T-helper 22 cell (primary cell): ENCODE measurements around the gene NEURL2.

Experiments
- DNase-seq: peaks from one replicate; pipeline ENCODE4 v3.0.0-alpha.2; 2020; ENCODE audit warnings: low read depth

Gene NEURL2

GRCh38 chr20:45873409-45874103 is 17.5 kb downstream of the NEURL2 start:
- DNase-seq, result no peak

DNA sequence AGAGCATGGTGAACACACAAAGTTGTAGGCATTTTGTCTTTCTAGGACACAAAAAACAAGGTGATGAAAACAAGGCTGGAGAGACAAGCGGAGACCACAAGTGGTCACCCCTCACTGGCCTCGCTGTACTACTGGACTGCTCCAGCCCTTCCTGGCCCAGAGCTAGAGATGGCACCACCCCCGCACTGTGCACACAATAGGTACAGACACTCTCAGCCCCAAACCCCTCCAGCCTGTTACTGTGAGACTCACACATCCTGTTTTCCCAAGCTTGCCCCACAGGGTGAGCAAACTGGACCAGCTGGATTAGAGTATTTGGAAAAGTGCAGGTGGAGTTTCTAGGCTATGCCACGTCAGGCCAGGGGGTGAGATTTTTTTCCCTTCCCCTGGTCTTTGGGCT is 18.4 kb downstream of the NEURL2 start:
- DNase-seq, result no peak

DNA sequence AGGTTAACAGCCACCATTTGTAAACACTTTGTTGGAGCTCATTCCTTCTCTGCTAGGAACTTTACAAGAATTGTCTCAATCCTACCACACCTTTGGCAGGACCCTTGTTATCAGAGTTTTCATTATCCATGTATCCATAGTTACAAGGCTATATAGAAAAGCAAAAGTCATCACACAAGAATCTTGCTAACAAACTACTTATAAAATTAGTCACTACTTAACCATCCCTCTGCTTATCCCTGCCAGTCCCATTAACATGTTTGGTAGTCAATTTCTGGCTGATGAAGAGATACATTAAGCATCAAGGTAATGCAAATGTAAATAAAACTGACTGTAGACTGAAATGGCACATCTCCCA is 23.2 kb downstream of the NEURL2 start:
- DNase-seq, result no peak

GRCh38 chr20:45867136-45867818 is 23.7 kb downstream of the NEURL2 start:
- no peak for DNase-seq

- DNase-seq, result no peak
Measured at GRCh38 chr20:45866454-45866853, 24.6 kb downstream of the NEURL2 start.

GRCh38 chr20:45863543-45864470 is 27.2 kb downstream of the NEURL2 start:
- no peak for DNase-seq

GRCh38 chr20:45861221-45862075 is 29.6 kb downstream of the NEURL2 start:
- DNase-seq, result no peak

DNA sequence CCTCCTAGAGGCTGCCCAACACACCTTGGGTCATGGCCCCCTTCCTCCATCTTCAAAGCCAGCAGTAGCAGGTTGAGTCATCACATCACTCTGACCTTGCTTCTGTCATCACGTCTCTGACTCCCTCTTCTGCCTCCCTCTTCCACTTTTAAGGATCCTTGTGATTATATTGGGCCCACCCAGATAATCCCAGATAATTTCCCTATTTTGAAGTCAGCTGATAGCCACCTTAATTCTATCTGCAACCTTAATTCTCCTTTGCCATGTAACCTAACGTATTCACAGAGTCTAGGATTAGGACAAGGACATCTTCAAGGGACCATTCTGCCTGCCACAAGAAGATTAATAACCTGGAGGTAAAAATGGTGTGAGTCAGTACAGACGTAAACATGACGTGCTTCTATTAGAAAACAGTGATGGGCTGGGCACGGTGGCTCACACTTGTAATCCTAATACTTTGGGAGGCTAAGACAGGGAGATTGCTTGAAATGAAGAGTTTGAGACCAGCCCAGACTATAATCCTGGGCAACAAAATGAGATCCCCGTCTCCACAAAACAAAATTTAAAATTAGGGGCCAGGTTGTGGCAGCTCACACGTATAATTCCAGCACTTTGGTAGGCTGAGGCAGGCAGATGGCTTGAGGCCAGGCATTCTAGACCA is 30.3 kb downstream of the NEURL2 start:
- DNase-seq, result no peak

- no peak for DNase-seq
Measured at GRCh38 chr20:45859916-45860315, 31.1 kb downstream of the NEURL2 start.

DNA sequence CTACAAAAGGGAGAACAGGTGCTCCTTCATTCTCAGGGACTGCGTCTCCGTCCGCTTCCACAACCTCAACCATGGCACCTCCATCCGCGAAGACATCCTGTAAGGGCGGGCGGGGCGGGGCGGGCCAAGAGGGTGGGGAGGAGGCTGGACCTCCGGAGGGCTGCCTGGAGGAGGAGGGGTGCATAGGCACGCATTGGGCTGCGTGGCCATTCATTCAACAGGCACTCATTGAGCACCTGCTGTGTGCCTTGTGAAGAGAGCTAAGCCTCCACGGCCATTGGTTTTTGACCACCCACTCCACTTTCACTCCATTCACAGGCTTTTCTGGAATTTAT is 33.2 kb downstream of the NEURL2 start:
- no peak for DNase-seq

DNA sequence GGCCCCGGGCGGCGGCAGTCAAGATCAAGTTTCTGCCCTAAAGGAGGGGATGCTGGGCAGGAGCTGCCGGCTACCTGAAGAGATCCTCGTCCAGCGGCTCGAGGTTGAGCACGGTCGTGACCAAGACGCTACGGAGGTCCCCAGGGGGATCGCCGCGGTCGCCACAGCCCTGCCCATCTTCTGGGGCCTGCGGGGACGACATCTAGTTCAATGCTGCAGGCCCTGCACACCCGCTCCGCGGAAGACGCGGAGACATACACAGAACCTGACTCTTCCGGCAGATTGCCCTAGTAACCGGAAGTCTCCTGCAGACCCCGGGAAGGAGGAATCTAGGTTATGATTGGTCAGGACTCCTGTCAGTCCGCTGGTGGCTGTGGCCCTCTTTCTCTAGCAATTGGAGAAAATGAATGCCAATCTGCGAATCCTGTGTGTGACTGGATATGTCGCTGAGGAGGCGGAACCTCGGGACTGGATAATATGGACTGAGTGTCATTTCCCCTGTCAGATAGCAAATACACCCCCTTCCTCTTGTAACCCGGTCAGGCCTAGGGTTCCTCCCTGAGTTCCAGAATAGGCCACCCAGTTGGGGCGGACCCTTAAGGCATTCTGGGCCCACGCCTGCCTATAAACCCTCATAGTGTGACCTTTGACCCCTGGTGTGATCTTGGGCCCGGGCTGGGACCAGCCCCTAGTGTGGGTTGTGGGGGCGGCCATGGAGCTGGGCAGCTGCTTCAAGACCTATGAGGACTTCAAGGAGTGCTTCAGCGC is 33.7 kb downstream of the NEURL2 start, which contains the start of the genes ACOT8 and ZSWIM3:
Gene ACOT8, minus strand, starts transcription at position 279 of the 768 bp plus-strand sequence. Its CDS starts 77 bp downstream, at position 202.
Gene ZSWIM3, plus strand, starts transcription at position 501 of the 768 bp plus-strand sequence. Its CDS starts 212 bp downstream, at position 713.
- DNase-seq, result peak; percentile 93

- no peak for DNase-seq
Measured at GRCh38 chr20:45853484-45853883, 37.5 kb downstream of the NEURL2 start.

DNA sequence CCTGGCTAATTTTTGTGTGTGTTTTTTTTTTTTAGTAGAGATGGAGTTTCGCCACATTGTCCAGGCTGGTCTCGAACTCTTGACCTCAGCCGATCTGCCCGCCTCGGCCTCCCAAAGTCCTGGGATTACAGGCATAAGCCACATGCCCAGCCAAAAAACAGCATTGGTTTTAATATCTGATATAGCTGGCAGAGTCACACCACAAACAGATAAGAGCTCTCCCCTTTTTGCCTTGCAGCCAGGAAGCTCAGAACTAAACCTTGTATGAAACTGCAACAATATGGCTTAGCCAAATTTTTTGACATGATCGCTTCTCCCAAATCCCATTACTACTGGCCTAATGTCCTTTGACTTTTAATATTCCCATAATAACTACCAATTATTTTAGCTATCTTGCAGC is 38.7 kb downstream of the NEURL2 start:
- DNase-seq, result no peak

- no peak for DNase-seq
Measured at GRCh38 chr20:45851501-45851900, 39.5 kb downstream of the NEURL2 start.

- no peak for DNase-seq
Measured at GRCh38 chr20:45850926-45851325, 40.1 kb downstream of the NEURL2 start.

DNA sequence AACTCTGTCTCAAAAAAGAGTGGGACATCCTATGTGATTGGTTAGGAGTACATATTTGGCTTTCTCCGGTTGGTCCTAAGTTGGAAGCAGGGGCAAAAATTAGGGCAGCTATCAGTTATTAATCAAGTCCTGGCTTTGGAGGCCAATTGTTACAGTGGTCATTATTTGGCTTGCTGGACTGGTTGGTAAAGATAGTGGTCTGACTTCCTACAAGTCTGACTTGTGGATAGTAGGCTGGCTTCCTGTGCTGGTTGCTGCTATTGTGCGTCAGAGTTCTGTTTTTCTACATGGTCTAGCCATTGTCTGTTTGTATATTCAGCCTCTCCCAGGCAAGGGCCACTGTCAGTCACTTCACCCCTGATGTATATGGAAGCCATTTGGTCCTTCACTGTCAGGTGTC is 40.8 kb downstream of the NEURL2 start:
- DNase-seq, result no peak

- no peak for DNase-seq
Measured at GRCh38 chr20:45848969-45849582, 41.9 kb downstream of the NEURL2 start.

- DNase-seq, result no peak
Measured at GRCh38 chr20:45848421-45848820, 42.6 kb downstream of the NEURL2 start.

- DNase-seq, result no peak
Measured at GRCh38 chr20:45845452-45845851, 45.6 kb downstream of the NEURL2 start.

DNA sequence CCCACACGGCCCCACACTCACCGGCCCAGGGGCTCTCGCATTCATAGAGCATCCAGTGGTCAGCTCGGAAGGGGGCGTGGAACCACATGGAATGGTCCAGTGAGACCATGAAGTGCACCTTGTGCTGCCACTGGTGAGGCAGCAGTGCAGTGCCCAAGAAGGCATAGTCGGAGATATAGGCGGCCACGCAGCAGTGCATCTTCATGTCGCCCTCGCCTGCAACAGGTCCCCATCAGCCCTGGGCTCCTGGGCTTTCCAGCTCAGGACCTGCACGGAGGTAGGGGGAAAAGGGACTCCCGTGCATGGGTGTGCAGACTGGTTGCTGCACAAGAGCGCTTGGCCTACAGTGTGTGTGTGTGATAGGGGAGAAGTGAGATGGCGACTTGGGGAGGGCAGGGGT is 47.5 kb downstream of the NEURL2 start:
- DNase-seq, result no peak
